ENCODE measurements around the gene NOP16.

- TF ChIP-seq CTCF (IDR thresholded peaks at IDR 0.05) = no peak
- no peak for TF ChIP-seq POLR2A (IDR thresholded peaks at IDR 0.05)
- TF ChIP-seq POLR2AphosphoS5 (IDR thresholded peaks at IDR 0.05) = no peak
Measured at GRCh38 chr5:176382721-176383120, 5.7 kb downstream of the NOP16 start.
